KMS-11 (cell line): ENCODE data around the gene SYT4.
"Not testable (repeated sequence)": the region's sequence is repeated elsewhere in the genome, so short reads cannot be mapped to it uniquely, and the experiment has no call there.

Experiments
- H2AFZ ChIP-seq: fragments of 200-600 bp; sonication (generic); 2 replicates; pipeline ENCODE4 v1.6.1; 2016; ENCODE audit warnings: antibody characterized with exemption, mixed run types, low read depth
- H3K27ac ChIP-seq: fragments of 200-600 bp; sonication (generic); 2 replicates; pipeline ENCODE4 v1.6.1; 2016; ENCODE audit warnings: mild to moderate bottlenecking, mixed run types
- H3K27me3 ChIP-seq: fragments of 200-600 bp; sonication (generic); 2 replicates; pipeline ENCODE4 v1.6.1; 2017; ENCODE audit warnings: mild to moderate bottlenecking, low read depth, mixed run types, moderate library complexity; ENCODE audit not compliant: insufficient read depth
- H3K36me3 ChIP-seq: fragments of 200-600 bp; sonication (generic); 2 replicates; pipeline ENCODE4 v1.6.1; 2017; ENCODE audit warnings: mild to moderate bottlenecking, mixed run types; ENCODE audit not compliant: insufficient read depth
- H3K4me1 ChIP-seq: fragments of 200-600 bp; sonication (generic); 2 replicates; pipeline ENCODE4 v1.6.1; 2016; ENCODE audit warnings: mild to moderate bottlenecking, low read depth, mixed run types; ENCODE audit not compliant: poor library complexity, severe bottlenecking
- H3K4me2 ChIP-seq: fragments of 200-600 bp; sonication (generic); 2 replicates; pipeline ENCODE4 v1.7.0; 2016; ENCODE audit warnings: mild to moderate bottlenecking, mixed run types
- H3K4me3 ChIP-seq: fragments of 200-600 bp; sonication (generic); IDR thresholded peaks from 2 replicates; pipeline ENCODE4 v1.6.1; 2017; ENCODE audit warnings: low read depth, low read length, mixed read lengths; ENCODE audit not compliant: insufficient read depth
- H3K79me2 ChIP-seq: fragments of 200-600 bp; sonication (generic); 2 replicates; pipeline ENCODE4 v1.6.1; 2016; ENCODE audit warnings: low read depth, mixed run types; ENCODE audit not compliant: insufficient read depth
- H3K9ac ChIP-seq: fragments of 200-600 bp; sonication (generic); 2 replicates; pipeline ENCODE4 v1.6.1; 2016; ENCODE audit warnings: mild to moderate bottlenecking, mixed run types
- H4K20me1 ChIP-seq: fragments of 200-600 bp; sonication (generic); 2 replicates; pipeline ENCODE4 v1.6.1; 2016; ENCODE audit warnings: mild to moderate bottlenecking, mixed run types; ENCODE audit not compliant: insufficient read depth
- CTCF ChIP-seq: fragments of 200-600 bp; sonication (generic); conservative IDR thresholded peaks from 2 replicates; pipeline ENCODE4 v1.6.1; 2017; ENCODE audit warnings: low read depth, mild to moderate bottlenecking, antibody characterized with exemption, low read length, moderate library complexity, mixed read lengths

SYT4 gene

DNA sequence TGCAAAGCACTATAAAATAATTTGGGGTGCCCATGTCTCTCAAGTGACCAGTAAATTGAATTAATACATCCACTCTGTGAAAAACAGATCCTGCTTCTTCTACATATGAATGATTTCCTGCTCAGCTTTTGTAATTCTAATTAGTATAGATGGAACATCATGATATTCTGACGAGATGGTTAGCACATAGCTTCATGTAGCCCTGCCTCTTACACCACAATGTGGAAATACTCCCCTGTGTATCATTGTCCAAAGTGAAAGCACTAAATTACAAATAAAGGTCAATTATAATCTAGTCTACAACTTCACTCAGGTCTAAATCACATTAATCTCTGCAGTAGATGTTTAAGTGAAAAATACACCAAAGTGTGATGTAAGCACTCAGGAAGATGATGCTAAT is 32.9 kb upstream of the SYT4 start:
- no peaks in the 10 kb centered on the region for H3K27me3 ChIP-seq
- no peak overlapping the region for H3K4me3 ChIP-seq
- TF ChIP-seq CTCF, result no peak
- H3K27ac ChIP-seq, result no peak overlapping the region
- no peak overlapping the region for H3K4me2 ChIP-seq
- H2AFZ ChIP-seq, result no peak overlapping the region
- H3K4me1 ChIP-seq, result no peaks in the 10 kb centered on the region
- H3K9ac ChIP-seq, result no peak overlapping the region
- no peaks in the 10 kb centered on the region for H4K20me1 ChIP-seq
- no peaks in the 10 kb centered on the region for H3K79me2 ChIP-seq
- H3K36me3 ChIP-seq, result no peaks in the 10 kb centered on the region

- no peak overlapping the region for H3K4me2 ChIP-seq
- H3K79me2 ChIP-seq, result no peaks in the 10 kb centered on the region
- H3K4me1 ChIP-seq, result peaks cover 14% of the 10 kb centered on the region
- no peak overlapping the region for H3K27ac ChIP-seq
- no peaks in the 10 kb centered on the region for H3K27me3 ChIP-seq
- H2AFZ ChIP-seq, result no peak overlapping the region
- no peak overlapping the region for H3K4me3 ChIP-seq
- no peak overlapping the region for H3K9ac ChIP-seq
- H3K36me3 ChIP-seq, result no peaks in the 10 kb centered on the region
- H4K20me1 ChIP-seq, result no peaks in the 10 kb centered on the region
- TF ChIP-seq CTCF, result no peak
Measured at GRCh38 chr18:43303376-43303775, 26.1 kb upstream of the SYT4 start.

DNA sequence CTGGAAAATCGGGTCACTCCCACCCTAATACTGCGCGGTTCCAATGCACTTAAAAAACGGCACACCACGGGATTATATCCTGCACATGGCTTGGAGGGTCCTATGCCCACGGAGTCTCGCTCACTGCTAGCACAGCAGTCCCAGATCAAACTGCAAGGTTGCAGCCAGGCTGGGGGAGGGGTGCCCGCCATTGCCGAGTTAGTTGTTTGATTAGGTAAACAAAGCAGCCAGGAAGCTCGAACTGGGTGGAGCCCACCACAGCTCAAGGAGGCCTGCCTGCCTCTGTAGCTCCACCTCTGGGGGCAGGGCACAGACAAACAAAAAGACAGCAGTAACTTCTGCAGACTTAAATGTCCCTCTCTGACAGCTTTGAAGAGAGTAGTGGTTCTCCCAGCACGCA is 8.9 kb upstream of the SYT4 start:
- H3K79me2 ChIP-seq, H3K4me2 ChIP-seq, H3K36me3 ChIP-seq, H3K4me3 ChIP-seq, H3K27me3 ChIP-seq, H3K27ac ChIP-seq, H3K9ac ChIP-seq, H4K20me1 ChIP-seq, H3K4me1 ChIP-seq, H2AFZ ChIP-seq: not testable (repeated sequence)

- Histone ChIP-seq H3K4me1 (peaks cover 2% of the 10 kb centered on the region), H3K36me3 (no peaks in the 10 kb centered on the region; the same call in 1 of the 2 replicates), H3K9ac (no peak overlapping the region), H2AFZ (no peak overlapping the region), H3K4me2 (no peak overlapping the region), H3K4me3 (no peak overlapping the region), H3K79me2 (no peaks in the 10 kb centered on the region), H3K27ac (no peak overlapping the region), H4K20me1 (no peaks in the 10 kb centered on the region), H3K27me3 (no peaks in the 10 kb centered on the region)
- TF ChIP-seq CTCF, result no peak
Measured at GRCh38 chr18:43283299-43283698, 6.0 kb upstream of the SYT4 start.

- no peaks in the 10 kb centered on the region for H3K79me2 ChIP-seq
- H2AFZ ChIP-seq, result no peak overlapping the region
- H3K4me3 ChIP-seq, result no peak overlapping the region
- no peak overlapping the region for H3K27ac ChIP-seq
- no peak overlapping the region for H3K9ac ChIP-seq
- H3K36me3 ChIP-seq, result no peaks in the 10 kb centered on the region; the same call in 1 of the 2 replicates
- no peaks in the 10 kb centered on the region for H4K20me1 ChIP-seq
- no peaks in the 10 kb centered on the region for H3K27me3 ChIP-seq
- TF ChIP-seq CTCF, result no peak
- H3K4me1 ChIP-seq, result peaks cover 2% of the 10 kb centered on the region
- no peak overlapping the region for H3K4me2 ChIP-seq
Measured at GRCh38 chr18:43279015-43279744, 1.9 kb upstream of the SYT4 start.
